Measurements from ENCODE around the gene PAGE1. TPM values are rescaled to one million over a fixed set of nuclear protein-coding genes. Genes with fewer than 3 reads are reported as not detected.
"Not testable (repeated sequence)": the region's sequence is repeated elsewhere in the genome, so short reads cannot be mapped to it uniquely, and the experiment has no call there.

PAGE1 gene, protein sequence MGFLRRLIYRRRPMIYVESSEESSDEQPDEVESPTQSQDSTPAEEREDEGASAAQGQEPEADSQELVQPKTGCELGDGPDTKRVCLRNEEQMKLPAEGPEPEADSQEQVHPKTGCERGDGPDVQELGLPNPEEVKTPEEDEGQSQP
- not detected for total RNA-seq
- not detected for total RNA-seq (2013)

DNA sequence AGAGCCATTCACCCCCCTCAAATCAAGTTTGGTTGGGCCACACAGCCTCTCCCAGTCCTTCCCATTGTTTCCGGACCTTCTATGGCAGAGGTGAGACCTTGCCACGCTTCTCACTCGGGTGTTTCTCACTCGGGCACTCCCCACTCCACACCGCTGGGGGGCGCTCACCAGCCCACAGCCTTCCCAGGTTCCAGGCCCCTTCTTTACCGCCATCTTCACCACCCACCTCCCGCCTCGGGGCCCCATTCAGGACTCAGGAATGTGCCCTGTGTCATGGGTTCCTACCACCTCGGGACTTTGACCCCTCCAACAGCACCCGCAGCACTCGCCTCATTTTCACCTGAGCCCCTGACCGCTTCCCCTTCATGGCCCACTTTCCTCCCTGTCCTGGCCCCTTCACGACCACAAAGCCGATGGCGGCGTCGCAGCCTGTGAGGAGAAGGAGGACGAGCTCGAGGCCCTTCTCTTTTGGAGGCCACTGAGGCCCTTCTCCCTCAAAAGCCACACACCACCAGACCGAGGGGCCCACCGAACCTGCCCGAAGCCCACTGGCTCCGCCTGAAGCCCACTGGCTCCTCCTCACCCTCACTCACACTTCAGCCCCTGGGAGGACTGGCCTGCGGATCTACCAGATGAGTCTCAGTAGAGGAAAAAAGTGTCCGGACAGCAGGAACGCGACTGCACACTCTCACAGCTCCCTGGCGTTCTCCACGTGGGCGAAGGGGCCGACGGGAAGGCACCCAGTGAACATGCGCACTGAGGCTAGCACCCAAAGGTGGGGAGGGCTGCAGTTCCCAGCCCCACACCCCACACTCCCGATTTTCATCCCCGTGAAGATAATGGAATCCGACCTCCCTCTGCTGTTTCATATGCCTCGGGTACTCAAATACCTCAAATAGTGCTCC is at the start of gene PAGE1:
Gene PAGE1, minus strand, starts transcription at position 709 of the 905 bp plus-strand sequence. CDS start 1,214 bp downstream, outside the sequence.
- intact Hi-C loops (cut with micrococcal nuclease), result no loop called here
- peaks cover 0 to 8% of the 10 kb centered on the region in 2 donors for H3K27me3 Mint-ChIP-seq (ENCODE audit: low read depth in 2 of 2)

DNA sequence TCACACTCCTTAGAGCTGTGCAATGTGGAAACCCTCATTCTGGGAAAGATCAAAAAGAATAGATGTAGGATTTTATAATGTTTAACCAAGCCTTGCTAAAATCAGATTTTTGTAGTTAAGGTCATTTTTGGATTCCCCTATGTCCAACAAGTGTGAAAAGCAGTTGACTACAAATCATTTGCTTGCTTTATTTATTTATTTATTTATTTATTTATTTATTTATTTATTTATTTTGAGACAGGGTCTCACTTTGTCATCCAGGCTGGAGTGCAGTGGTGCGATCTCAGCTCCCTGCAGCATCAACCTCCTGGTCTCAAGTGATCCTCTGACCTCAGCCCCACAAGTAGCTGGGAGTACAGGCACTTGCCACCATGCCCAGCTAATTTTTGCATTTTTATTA is 45.7 kb upstream of the PAGE1 start:
- H3K9me3 Mint-ChIP-seq; H3K4me1 Mint-ChIP-seq; H3K4me3 Mint-ChIP-seq; H3K27ac ChIP-seq (ENCODE audit: low read length); H3K36me3 ChIP-seq (ENCODE audit: control insufficient read depth, insufficient read depth, low read length); H3K4me3 ChIP-seq (ENCODE audit: low read length); H3K4me1 ChIP-seq (ENCODE audit: control insufficient read depth, insufficient read depth, low read length); H3K9me3 ChIP-seq (ENCODE audit: control insufficient read depth, insufficient read depth, low read length); ATAC-seq; H3K27ac Mint-ChIP-seq; H3K27me3 ChIP-seq (ENCODE audit: control insufficient read depth, insufficient read depth, low read length); DNase-seq; intact Hi-C loops (cut with micrococcal nuclease); H3K36me3 Mint-ChIP-seq: not testable (repeated sequence)
- WGBS (ENCODE audit: insufficient coverage), result 100% methylated on average over 1 of the region's 1 CpG
- H3K27me3 Mint-ChIP-seq (ENCODE audit: low read depth in 2 of 2), result peaks cover 10 to 41% of the 10 kb centered on the region in 2 donors

More for the DNA sequence above, at the start of gene PAGE1:
- Histone ChIP-seq H3K27me3 (ENCODE audit: control insufficient read depth, insufficient read depth, low read length) (no peaks in the 10 kb centered on the region), H3K27ac (ENCODE audit: low read length) (no peak within 1 kb of the TSS), H3K4me1 (ENCODE audit: control insufficient read depth, insufficient read depth, low read length) (no peaks in the 10 kb centered on the region), H3K9me3 (ENCODE audit: control insufficient read depth, insufficient read depth, low read length) (no peaks in the 10 kb centered on the region), H3K4me3 (ENCODE audit: low read length) (no peak within 1 kb of the TSS), H3K36me3 (ENCODE audit: control insufficient read depth, insufficient read depth, low read length) (no peaks in the 10 kb centered on the region)
- H3K9me3 Mint-ChIP-seq, result no peaks in the 10 kb centered on the region
- no peaks in the 10 kb centered on the region for H3K4me1 Mint-ChIP-seq
- H3K4me3 Mint-ChIP-seq, result no peak within 1 kb of the TSS
- TF ChIP-seq, protein P1, sequence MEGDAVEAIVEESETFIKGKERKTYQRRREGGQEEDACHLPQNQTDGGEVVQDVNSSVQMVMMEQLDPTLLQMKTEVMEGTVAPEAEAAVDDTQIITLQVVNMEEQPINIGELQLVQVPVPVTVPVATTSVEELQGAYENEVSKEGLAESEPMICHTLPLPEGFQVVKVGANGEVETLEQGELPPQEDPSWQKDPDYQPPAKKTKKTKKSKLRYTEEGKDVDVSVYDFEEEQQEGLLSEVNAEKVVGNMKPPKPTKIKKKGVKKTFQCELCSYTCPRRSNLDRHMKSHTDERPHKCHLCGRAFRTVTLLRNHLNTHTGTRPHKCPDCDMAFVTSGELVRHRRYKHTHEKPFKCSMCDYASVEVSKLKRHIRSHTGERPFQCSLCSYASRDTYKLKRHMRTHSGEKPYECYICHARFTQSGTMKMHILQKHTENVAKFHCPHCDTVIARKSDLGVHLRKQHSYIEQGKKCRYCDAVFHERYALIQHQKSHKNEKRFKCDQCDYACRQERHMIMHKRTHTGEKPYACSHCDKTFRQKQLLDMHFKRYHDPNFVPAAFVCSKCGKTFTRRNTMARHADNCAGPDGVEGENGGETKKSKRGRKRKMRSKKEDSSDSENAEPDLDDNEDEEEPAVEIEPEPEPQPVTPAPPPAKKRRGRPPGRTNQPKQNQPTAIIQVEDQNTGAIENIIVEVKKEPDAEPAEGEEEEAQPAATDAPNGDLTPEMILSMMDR (IDR thresholded peaks at IDR 0.05), result no peak
- ATAC-seq (no peak), DNase-seq (no peak)
- no peaks in the 10 kb centered on the region for H3K36me3 Mint-ChIP-seq
- 93% methylated on average over 34 of the region's 38 CpGs for WGBS (ENCODE audit: insufficient coverage)
- H3K27ac Mint-ChIP-seq, result no peak within 1 kb of the TSS

DNA sequence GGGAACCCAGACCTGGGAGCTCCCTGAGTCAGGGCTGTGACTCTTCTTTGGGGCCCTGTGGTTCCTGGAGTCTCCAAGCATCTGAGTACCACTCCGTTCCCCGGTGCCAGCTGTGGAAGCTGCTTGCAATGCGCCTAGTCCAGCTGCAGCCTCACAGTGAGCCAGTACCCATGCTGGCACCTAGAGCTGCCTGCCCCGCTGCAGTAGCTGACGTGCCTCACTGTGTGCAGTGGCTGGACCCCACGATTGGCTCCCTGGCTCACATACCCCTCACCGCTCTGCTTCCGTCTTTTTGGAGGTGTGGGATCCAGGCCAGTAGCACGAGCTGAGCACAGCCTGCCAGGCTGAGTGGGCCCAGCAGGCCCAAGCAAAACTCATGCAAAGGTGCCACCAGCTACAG is 32.1 kb upstream of the PAGE1 start:
- no peak overlapping the region for H3K27ac ChIP-seq (ENCODE audit: low read length)
- intact Hi-C loops (cut with micrococcal nuclease), result no loop called here
- ATAC-seq (no peak), DNase-seq (no peak)
- Mint-ChIP-seq H3K27me3 (ENCODE audit: low read depth in 2 of 2) (peaks cover 0 to 7% of the 10 kb centered on the region in 2 donors), H3K4me1 (no peaks in the 10 kb centered on the region), H3K9me3 (no peaks in the 10 kb centered on the region), H3K27ac (no peak overlapping the region), H3K36me3 (no peaks in the 10 kb centered on the region), H3K4me3 (no peak overlapping the region)
- no peaks in the 10 kb centered on the region for H3K4me1 ChIP-seq (ENCODE audit: control insufficient read depth, insufficient read depth, low read length)
- H3K27me3 ChIP-seq (ENCODE audit: control insufficient read depth, insufficient read depth, low read length), result no peaks in the 10 kb centered on the region
- no peaks in the 10 kb centered on the region for H3K9me3 ChIP-seq (ENCODE audit: control insufficient read depth, insufficient read depth, low read length)
- WGBS (ENCODE audit: insufficient coverage), result 91% methylated on average over 9 of the region's 9 CpGs
- H3K4me3 ChIP-seq (ENCODE audit: low read length), result no peak overlapping the region
- TF ChIP-seq, protein P1 (IDR thresholded peaks at IDR 0.05), result no peak
- H3K36me3 ChIP-seq (ENCODE audit: control insufficient read depth, insufficient read depth, low read length), result no peaks in the 10 kb centered on the region

DNA sequence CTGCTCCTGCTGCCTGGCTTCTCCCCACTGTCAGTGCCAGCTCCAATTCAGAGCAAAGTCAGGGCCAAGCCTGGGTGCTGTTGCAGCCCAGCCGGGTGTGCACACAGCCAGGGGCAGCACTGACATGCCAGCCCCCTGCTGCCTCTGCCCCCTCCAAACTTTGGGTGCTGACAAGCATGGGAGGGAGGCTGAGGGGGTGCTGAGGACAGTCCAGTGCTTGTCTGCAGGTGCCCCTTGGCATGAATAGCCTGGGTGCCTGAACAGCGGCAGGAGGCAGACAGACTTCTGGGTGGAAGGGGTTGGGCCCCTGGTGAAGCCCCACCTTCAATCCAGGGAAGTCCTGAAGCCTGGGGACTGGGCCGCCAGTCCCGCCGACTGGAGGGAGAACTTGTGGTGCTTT is 31.2 kb upstream of the PAGE1 start:
- TF ChIP-seq, protein P1 (IDR thresholded peaks at IDR 0.05), result no peak
- Mint-ChIP-seq H3K27me3 (ENCODE audit: low read depth in 2 of 2) (peaks cover 0 to 9% of the 10 kb centered on the region in 2 donors), H3K36me3 (no peaks in the 10 kb centered on the region), H3K9me3 (no peaks in the 10 kb centered on the region), H3K4me1 (no peaks in the 10 kb centered on the region), H3K4me3 (no peak overlapping the region), H3K27ac (no peak overlapping the region)
- no peak overlapping the region for H3K4me3 ChIP-seq (ENCODE audit: low read length)
- WGBS (ENCODE audit: insufficient coverage), result 89% methylated on average over 4 of the region's 5 CpGs
- no peak overlapping the region for H3K27ac ChIP-seq (ENCODE audit: low read length)
- DNase-seq (no peak), ATAC-seq (no peak)
- H3K36me3 ChIP-seq (ENCODE audit: control insufficient read depth, insufficient read depth, low read length), result no peaks in the 10 kb centered on the region
- intact Hi-C loops (cut with micrococcal nuclease), result no loop called here
- H3K4me1 ChIP-seq (ENCODE audit: control insufficient read depth, insufficient read depth, low read length), result no peaks in the 10 kb centered on the region
- H3K9me3 ChIP-seq (ENCODE audit: control insufficient read depth, insufficient read depth, low read length), result no peaks in the 10 kb centered on the region
- no peaks in the 10 kb centered on the region for H3K27me3 ChIP-seq (ENCODE audit: control insufficient read depth, insufficient read depth, low read length)
